Adrenal gland (tissue), 12 donors: ENCODE results near the gene CEP126. TPM values are rescaled to one million over a fixed set of nuclear protein-coding genes. Genes with fewer than 3 reads are reported as not detected.
"Not testable (repeated sequence)": the region's sequence is repeated elsewhere in the genome, so short reads cannot be mapped to it uniquely, and the experiment has no call there.

Experiments used
- DNase-seq, 7 donors: peaks; one replicate each; pipeline ENCODE4 v3.0.0-alpha.2; 2019 to 2020
- H3K27ac ChIP-seq, 5 donors: fragments of 200-600 bp; sonication (generic) in 4 of 5; 1 replicate in 3 of 5; 2 replicates in 2 of 5; pipeline versions ENCODE4 v1.5.1 to v1.8.0; 2016 to 2020; ENCODE audit warnings: mild to moderate bottlenecking in 1 of 5
- H3K27me3 ChIP-seq: fragments of 200-600 bp; 2 replicates; pipeline ENCODE4 v1.8.0; 2021
- H3K36me3 ChIP-seq, 2 donors: fragments of 200-600 bp; replicated peaks in 1 of 2; 1 replicate in 1 of 2; 2 replicates in 1 of 2; pipeline versions ENCODE4 v1.5.1 to v1.8.0; 2018 to 2022
- H3K4me1 ChIP-seq, 2 donors: fragments of 200-600 bp; replicated peaks in 1 of 2; 1 replicate in 1 of 2; 2 replicates in 1 of 2; pipeline versions ENCODE4 v1.5.1 to v1.8.0; 2018 to 2021
- H3K4me3 ChIP-seq, 4 donors: fragments of 200-600 bp; sonication (generic) in 3 of 4; one replicate each; pipeline ENCODE4 v1.5.1; 2016 to 2018
- H3K9me3 ChIP-seq, 3 donors: fragments of 200-600 bp; sonication (generic) in 1 of 3; replicated peaks in 1 of 3; 1 replicate in 2 of 3; 2 replicates in 1 of 3; pipeline versions ENCODE4 v1.5.1 to v1.8.0; 2016 to 2021
- CTCF ChIP-seq, 6 experiments: fragments of 450-650 bp in 4 of 6; fragments of 200-600 bp in 2 of 6; sonication (generic) in 1 of 6; IDR thresholded peaks; 1 replicate in 5 of 6; 2 replicates in 1 of 6; pipeline versions ENCODE4 v1.5.1 to v1.8.0; 2016 to 2021; ENCODE audit warnings: antibody characterized with exemption in 6 of 6, mild to moderate bottlenecking in 2 of 6, moderate library complexity in 1 of 6
- POLR2A ChIP-seq, 2 donors: fragments of 450-650 bp; IDR thresholded peaks; one replicate each; pipeline ENCODE4 v1.6.1; 2017; ENCODE audit warnings: antibody characterized with exemption in 2 of 2, mild to moderate bottlenecking in 2 of 2, moderate library complexity in 1 of 2
- WGBS, 4 donors: extraction: QIAGEN DNeasy Blood & Tissue Kit in 2 of 4; methylation state at CpG; one replicate each; pipeline versions ENCODE4 v1.1.5 to v1.1.7; 2013 to 2017; 5-methylcytosine and 5-hydroxymethylcytosine counted together
- intact Hi-C, 2 donors: fragments of 100-400 bp; cut with DNase I; formaldehyde crosslinking; loops; one replicate each; pipeline versions ENCODE4 v1.14.1 to v1.15.0; 2022 to 2023
- polyA plus RNA-seq, 3 donors: library from polyadenylated mRNA; stranded (reverse); fragments of 200-250 nt in 2 of 3; fragments of 350-450 nt in 1 of 3; fragmentation: Illumina TruSeq in 1 of 3; extraction: RNeasy Lipid Tissue Mini Kit (QIAGEN cat#74804) in 1 of 3; gene quantifications; one replicate each; pipeline ENCODE4 v1.2.3, GENCODE V29; 2013 to 2014
- total RNA-seq, 9 donors: library from RNA; depleted of rRNA in 4 of 9; stranded (reverse); fragments of >200 nt in 4 of 9; fragments of 120-200 nt in 1 of 9; fragmentation: NEBNext Ultra II Directional in 1 of 9; extraction: Animal tissue kit (Norgen Biotek cat#: 25700) in 1 of 9; gene quantifications; one replicate each; pipeline versions ENCODE4 v1.1.0 to v1.2.4, GENCODE V29; 2013 to 2023
- donor health status: healthy with polysubstance abuse.
- donor health status: Bipolar disorder and iron deficiency.
- donor health status: DM: yes; HTN: yes; CAD: no.
- donor health status: DM: no; HTN: no; CAD: no.
- donor health status: DM: no; HTN: no; CAD: no.
- donor health status: DM: yes; HTN: yes; CAD: no.

Gene CEP126
- total and polyA plus RNA-seq, 12 donors, result 1.7 to 18.9 (median 4.8) TPM

GRCh38 chr11:101987370-101987769, 72.6 kb downstream of the CEP126 start:
- Histone ChIP-seq H3K27ac (no peak overlapping the region), H3K36me3 (no peaks in the 10 kb centered on the region), H3K27me3 (no peaks in the 10 kb centered on the region), H3K4me1 (no peaks in the 10 kb centered on the region), H3K4me3 (no peak overlapping the region), H3K9me3 (no peaks in the 10 kb centered on the region)
- TF ChIP-seq CTCF (IDR thresholded peaks at IDR 0.05), result no peak
- TF ChIP-seq POLR2A (IDR thresholded peaks at IDR 0.05), result no peak
- intact Hi-C loops, result no loop called here
- 92 to 100% (median 96%) methylated on average over 2 of the region's 2 CpGs for WGBS, 4 donors
- no peak for DNase-seq

GRCh38 chr11:101993172-101993571, 78.4 kb downstream of the CEP126 start:
- intact Hi-C loops, result no loop called here
- no peaks in the 10 kb centered on the region for H3K27me3 ChIP-seq
- no peaks in the 10 kb centered on the region for H3K36me3 ChIP-seq
- no peaks in the 10 kb centered on the region for H3K4me1 ChIP-seq
- H3K9me3 ChIP-seq, result no peaks in the 10 kb centered on the region
- 92 to 94% (median 94%) methylated on average over 4 of the region's 4 CpGs for WGBS, 4 donors
- TF ChIP-seq POLR2A (IDR thresholded peaks at IDR 0.05) (no peak), CTCF (IDR thresholded peaks at IDR 0.05) (no peak)
- H3K4me3 ChIP-seq, result no peak overlapping the region
- no peak for DNase-seq
- no peak overlapping the region for H3K27ac ChIP-seq

GRCh38 chr11:101994052-101994469, 79.3 kb downstream of the CEP126 start:
- H3K4me3 ChIP-seq, DNase-seq, intact Hi-C loops, H3K36me3 ChIP-seq, H3K27me3 ChIP-seq, H3K4me1 ChIP-seq, H3K9me3 ChIP-seq, H3K27ac ChIP-seq: not testable (repeated sequence)
- 85 to 100% (median 95%) methylated on average over 2 of the region's 2 CpGs for WGBS, 4 donors

GRCh38 chr11:101996111-101996510, 81.3 kb downstream of the CEP126 start:
- Histone ChIP-seq H3K36me3 (no peaks in the 10 kb centered on the region), H3K27ac (no peak overlapping the region), H3K9me3 (no peaks in the 10 kb centered on the region), H3K4me1 (no peaks in the 10 kb centered on the region), H3K4me3 (no peak overlapping the region), H3K27me3 (no peaks in the 10 kb centered on the region)
- no peak for DNase-seq
- intact Hi-C loops, result no loop called here
- 94 to 95% (median 94%) methylated on average over 4 of the region's 4 CpGs for WGBS, 4 donors
- TF ChIP-seq POLR2A (IDR thresholded peaks at IDR 0.05) (no peak), CTCF (IDR thresholded peaks at IDR 0.05) (no peak)

GRCh38 chr11:102001657-102002338, 87.0 kb downstream of the CEP126 start:
- Histone ChIP-seq H3K27me3 (no peaks in the 10 kb centered on the region), H3K9me3 (no peaks in the 10 kb centered on the region), H3K4me3 (no peak overlapping the region), H3K4me1 (no peaks in the 10 kb centered on the region), H3K36me3 (no peaks in the 10 kb centered on the region), H3K27ac (no peak overlapping the region)
- 95 to 100% (median 99%) methylated on average over 3 of the region's 3 CpGs for WGBS, 4 donors
- DNase-seq, result no peak
- no peak for TF ChIP-seq POLR2A (IDR thresholded peaks at IDR 0.05)
- no peak for TF ChIP-seq CTCF (IDR thresholded peaks at IDR 0.05)
- intact Hi-C loops, result loop anchor here in 1 of 2 donors (10.0 kb wide), 1 partner anchor 547 kb away; no protein-coding TSS in a partner anchor
